Adipocyte (in vitro differentiated cells): Measurements from ENCODE around the gene TUBB4B.
A peak's percentile ranks its signal among the peaks of the same experiment; 100 is the strongest.

Experiments
- DNase-seq: peaks from one replicate; pipeline ENCODE4 v3.0.0-alpha.2; 2015; ENCODE audit warnings: low read depth
- H3K27me3 ChIP-seq: replicated peaks from 2 replicates; pipeline ENCODE4 v1.7.0; 2013; ENCODE audit warnings: mild to moderate bottlenecking, low read length, moderate library complexity; ENCODE audit not compliant: control insufficient read depth, insufficient read depth
- H3K36me3 ChIP-seq: 2 replicates; pipeline ENCODE4 v1.7.0; 2013; ENCODE audit warnings: low read length, mild to moderate bottlenecking, moderate library complexity; ENCODE audit not compliant: control insufficient read depth, insufficient read depth, severe bottlenecking
- H3K4me1 ChIP-seq: 2 replicates; pipeline ENCODE4 v1.7.0; 2013; ENCODE audit warnings: mild to moderate bottlenecking, low read length, moderate library complexity; ENCODE audit not compliant: control insufficient read depth, insufficient read depth
- H3K4me3 ChIP-seq: 2 replicates; pipeline ENCODE4 v1.7.0; 2013; ENCODE audit warnings: mild to moderate bottlenecking, low read length, moderate library complexity
- H3K9ac ChIP-seq: 2 replicates; pipeline ENCODE4 v1.7.0; 2013; ENCODE audit warnings: mild to moderate bottlenecking, low read length, moderate library complexity
- H3K9me3 ChIP-seq: 2 replicates; pipeline ENCODE4 v1.7.0; 2013; ENCODE audit warnings: mild to moderate bottlenecking, low read length, moderate library complexity; ENCODE audit not compliant: control insufficient read depth

Gene TUBB4B

DNA sequence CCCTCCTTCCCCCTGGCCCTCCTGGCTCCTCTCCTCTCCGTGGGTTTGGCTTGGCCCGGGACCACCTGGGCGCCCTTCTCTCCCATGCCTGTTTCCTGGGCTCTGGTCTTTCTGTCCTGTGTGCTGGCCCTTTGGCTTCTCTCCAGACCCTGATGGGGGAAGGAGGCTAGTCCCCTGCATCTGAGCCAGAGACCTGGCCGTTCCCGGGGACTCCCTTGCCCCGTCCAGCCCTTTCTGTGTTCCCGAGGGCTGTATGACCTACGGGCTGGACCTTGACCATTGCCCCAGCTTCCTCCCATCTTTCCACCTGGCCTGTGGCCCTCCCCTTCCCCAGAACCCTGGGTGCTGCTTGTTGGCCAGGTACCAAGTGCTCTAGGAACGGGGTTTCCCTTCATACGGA lies 22.4 kb downstream of the TUBB4B start:
- DNase-seq: no peak
- H3K9me3 ChIP-seq: no peaks in the 10 kb centered on the region
- H3K9ac ChIP-seq: no peak overlapping the region
- peaks cover 41% of the 10 kb centered on the region for H3K36me3 ChIP-seq
- peaks cover 3% of the 10 kb centered on the region for H3K4me1 ChIP-seq
- H3K27me3 ChIP-seq: no peaks in the 10 kb centered on the region
- H3K4me3 ChIP-seq: no peak overlapping the region

GRCh38 chr9:137264067-137264466 lies 23.0 kb downstream of the TUBB4B start:
- Histone ChIP-seq H3K9ac (no peak overlapping the region), H3K36me3 (peaks cover 41% of the 10 kb centered on the region), H3K9me3 (no peaks in the 10 kb centered on the region), H3K4me3 (no peak overlapping the region), H3K27me3 (no peaks in the 10 kb centered on the region), H3K4me1 (peaks cover 3% of the 10 kb centered on the region)
- DNase-seq: no peak

- Histone ChIP-seq H3K9me3 (no peaks in the 10 kb centered on the region), H3K27me3 (no peaks in the 10 kb centered on the region), H3K4me3 (no peak overlapping the region), H3K4me1 (peaks cover 3% of the 10 kb centered on the region), H3K36me3 (peaks cover 49% of the 10 kb centered on the region), H3K9ac (no peak overlapping the region)
- no peak for DNase-seq
Observed at GRCh38 chr9:137265496-137266161, 24.5 kb downstream of the TUBB4B start.

- Histone ChIP-seq H3K36me3 (peaks cover 53% of the 10 kb centered on the region), H3K27me3 (no peaks in the 10 kb centered on the region), H3K9me3 (no peaks in the 10 kb centered on the region), H3K4me3 (no peak overlapping the region), H3K4me1 (peaks cover 3% of the 10 kb centered on the region), H3K9ac (no peak overlapping the region)
- no peak for DNase-seq
Observed at GRCh38 chr9:137266162-137266527, 25.1 kb downstream of the TUBB4B start.

DNA sequence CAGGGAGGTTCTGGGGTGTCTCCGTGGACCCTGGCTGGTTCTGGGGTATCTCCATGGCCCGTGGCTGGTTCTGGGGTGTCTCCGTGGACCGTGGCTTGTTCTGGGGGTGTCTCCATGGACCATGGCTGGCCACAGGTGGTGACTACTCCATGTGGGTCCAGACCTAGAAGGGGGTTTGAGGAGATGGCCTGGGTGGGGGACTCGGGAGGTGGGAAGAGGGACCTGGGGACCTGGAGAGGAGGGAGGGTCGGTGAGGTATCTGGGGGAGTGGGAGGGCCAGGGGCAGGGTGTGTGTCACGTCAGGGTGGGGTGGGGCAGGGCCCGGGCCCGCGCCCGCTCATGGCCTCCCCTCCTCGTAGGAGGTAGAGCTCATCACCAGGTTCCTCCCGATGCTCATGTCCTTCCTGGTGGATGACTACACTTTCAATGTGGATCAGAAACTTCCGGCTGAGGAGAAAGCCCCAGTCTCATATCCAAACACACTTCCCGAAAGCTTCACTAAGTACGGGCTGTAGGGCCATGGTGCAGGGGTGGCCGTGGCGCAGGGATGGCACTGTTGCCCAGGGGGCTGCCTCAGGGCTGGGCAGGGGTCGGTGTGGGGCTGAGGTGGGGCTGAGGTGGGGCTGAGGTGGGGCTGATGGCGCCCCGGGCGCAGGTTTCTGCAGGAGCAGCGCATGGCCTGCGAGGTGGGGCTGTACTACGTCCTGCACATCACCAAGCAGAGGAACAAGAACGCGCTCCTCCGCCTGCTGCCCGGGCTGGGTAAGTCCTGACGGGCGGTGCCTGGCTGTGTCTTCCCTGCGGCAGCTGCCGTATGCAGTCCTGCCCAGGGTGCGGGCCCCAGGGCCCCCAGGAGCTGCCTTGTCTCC lies 25.7 kb downstream of the TUBB4B start:
- H3K9me3 ChIP-seq: no peaks in the 10 kb centered on the region
- H3K36me3 ChIP-seq: peaks cover 57% of the 10 kb centered on the region
- H3K27me3 ChIP-seq: no peaks in the 10 kb centered on the region
- no peak overlapping the region for H3K9ac ChIP-seq
- no peak overlapping the region for H3K4me3 ChIP-seq
- DNase-seq: no peak
- H3K4me1 ChIP-seq: peaks cover 3% of the 10 kb centered on the region

- Histone ChIP-seq H3K27me3 (no peaks in the 10 kb centered on the region), H3K9ac (no peak overlapping the region), H3K9me3 (no peaks in the 10 kb centered on the region), H3K4me1 (peaks cover 3% of the 10 kb centered on the region), H3K36me3 (peaks cover 57% of the 10 kb centered on the region), H3K4me3 (no peak overlapping the region)
- DNase-seq: no peak
Observed at GRCh38 chr9:137267933-137268355, 26.9 kb downstream of the TUBB4B start.

DNA sequence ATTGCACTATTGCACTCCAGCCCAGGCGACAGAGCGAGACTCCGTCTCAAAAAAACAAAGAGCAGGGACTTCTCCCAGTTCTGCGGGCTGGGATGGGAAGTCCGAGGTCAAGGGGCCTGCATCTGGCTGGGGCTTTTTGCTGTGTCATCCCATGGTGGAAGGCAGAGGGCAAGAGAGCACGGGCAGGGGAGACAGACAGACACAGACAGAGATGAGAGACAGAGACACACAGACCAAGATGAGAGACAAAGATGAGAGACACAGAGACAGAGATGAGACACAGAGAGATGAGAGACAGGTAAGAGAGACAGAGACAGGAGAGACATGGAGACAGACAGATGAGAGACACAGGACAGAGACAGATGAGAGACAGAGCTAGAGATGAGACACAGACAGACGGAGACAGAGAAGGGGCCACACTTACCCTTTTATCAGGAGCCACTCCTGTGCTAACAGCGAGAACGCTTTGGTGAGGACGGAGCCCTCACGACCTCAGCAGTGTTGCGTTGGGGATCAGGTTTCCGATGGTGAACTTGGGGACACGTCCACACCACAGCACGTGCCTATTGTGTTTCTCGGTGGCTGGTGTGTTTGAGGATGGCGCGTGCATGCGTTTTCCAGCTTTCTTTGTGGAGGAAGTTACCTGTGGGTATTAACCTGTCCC lies 27.6 kb downstream of the TUBB4B start:
- H3K36me3 ChIP-seq: peaks cover 54% of the 10 kb centered on the region
- DNase-seq: no peak
- H3K9ac ChIP-seq: no peak overlapping the region
- no peaks in the 10 kb centered on the region for H3K27me3 ChIP-seq
- no peak overlapping the region for H3K4me3 ChIP-seq
- no peaks in the 10 kb centered on the region for H3K9me3 ChIP-seq
- H3K4me1 ChIP-seq: peaks cover 3% of the 10 kb centered on the region

DNA sequence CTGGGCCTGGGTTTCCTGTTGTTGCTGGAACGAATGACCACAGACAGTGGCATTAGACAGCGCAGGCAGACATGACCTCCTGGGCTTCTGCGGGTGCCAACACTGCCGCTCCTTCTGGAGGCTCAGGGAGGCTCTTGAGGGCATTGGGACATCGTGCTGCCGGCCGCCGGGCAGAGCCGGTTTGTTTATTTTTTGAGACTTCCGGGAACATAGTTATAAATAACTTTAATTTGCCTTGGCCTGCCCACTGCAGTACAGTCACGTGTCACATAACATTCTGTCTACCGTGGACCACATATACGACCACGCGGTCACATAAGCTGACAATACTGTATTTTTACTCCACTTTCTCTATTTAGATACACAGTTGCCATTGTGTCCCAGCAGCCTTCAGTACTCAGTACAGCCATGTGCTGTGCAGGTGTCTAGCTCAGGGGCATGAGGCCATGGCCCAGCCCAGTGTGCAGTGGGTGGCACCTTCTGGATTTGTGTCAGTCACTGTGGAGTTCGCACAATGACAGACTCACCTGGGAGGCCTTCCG lies 28.2 kb downstream of the TUBB4B start:
- peaks cover 3% of the 10 kb centered on the region for H3K4me1 ChIP-seq
- DNase-seq: peak; percentile 35
- H3K4me3 ChIP-seq: no peak overlapping the region
- no peaks in the 10 kb centered on the region for H3K27me3 ChIP-seq
- no peak overlapping the region for H3K9ac ChIP-seq
- no peaks in the 10 kb centered on the region for H3K9me3 ChIP-seq
- H3K36me3 ChIP-seq: peaks cover 48% of the 10 kb centered on the region

GRCh38 chr9:137270929-137271695 lies 30.0 kb downstream of the TUBB4B start:
- Histone ChIP-seq H3K4me3 (no peak overlapping the region), H3K9ac (no peak overlapping the region), H3K9me3 (no peaks in the 10 kb centered on the region), H3K27me3 (no peaks in the 10 kb centered on the region), H3K4me1 (peaks cover 8% of the 10 kb centered on the region), H3K36me3 (peaks cover 37% of the 10 kb centered on the region)
- no peak for DNase-seq

- Histone ChIP-seq H3K4me3 (no peak overlapping the region), H3K4me1 (peaks cover 14% of the 10 kb centered on the region), H3K9me3 (no peaks in the 10 kb centered on the region), H3K9ac (no peak overlapping the region), H3K36me3 (peaks cover 33% of the 10 kb centered on the region), H3K27me3 (no peaks in the 10 kb centered on the region)
- DNase-seq: no peak
Observed at GRCh38 chr9:137271696-137272076, 30.6 kb downstream of the TUBB4B start.
